H9 (cell line): ENCODE data around the gene TMCC3. TPM values are rescaled to one million over a fixed set of nuclear protein-coding genes. Genes with fewer than 3 reads are reported as not detected.

Experiments
- DNase-seq: peaks from one replicate; pipeline ENCODE4 v3.0.0-alpha.2; 2017
- H2AFZ ChIP-seq: one replicate; pipeline ENCODE4 v1.6.1; 2013; ENCODE audit warnings: mild to moderate bottlenecking, low read length, control low read depth, moderate library complexity
- H2AK5ac ChIP-seq: 2 replicates; pipeline ENCODE4 v1.6.1; 2013; ENCODE audit warnings: low read length, control low read depth, mixed read lengths; ENCODE audit not compliant: insufficient read length
- H2BK120ac ChIP-seq: one replicate; pipeline ENCODE4 v1.6.1; 2013; ENCODE audit warnings: low read depth, mild to moderate bottlenecking, low read length, control low read depth, inconsistent platforms; ENCODE audit not compliant: poor library complexity, severe bottlenecking
- H2BK12ac ChIP-seq: 2 replicates; pipeline ENCODE4 v1.6.1; 2013; ENCODE audit warnings: low read length, control low read depth, mixed read lengths, low read depth; ENCODE audit not compliant: insufficient read length
- H2BK15ac ChIP-seq: 2 replicates; pipeline ENCODE4 v1.6.1; 2013; ENCODE audit warnings: low read depth, low read length, control low read depth
- H2BK20ac ChIP-seq: one replicate; pipeline ENCODE4 v1.6.1; 2013; ENCODE audit warnings: low read depth, mild to moderate bottlenecking, low read length, control low read depth, inconsistent platforms; ENCODE audit not compliant: poor library complexity, severe bottlenecking
- H2BK5ac ChIP-seq: 2 replicates; pipeline ENCODE4 v1.6.1; 2013; ENCODE audit warnings: low read length, control low read depth, mixed read lengths; ENCODE audit not compliant: insufficient read length
- H3K14ac ChIP-seq: 2 replicates; pipeline ENCODE4 v1.6.1; 2013; ENCODE audit warnings: low read length, control low read depth; ENCODE audit not compliant: insufficient read depth
- H3K18ac ChIP-seq: 2 replicates; pipeline ENCODE4 v1.6.1; 2013; ENCODE audit warnings: low read depth, mild to moderate bottlenecking, mixed read lengths, low read length, control low read depth; ENCODE audit not compliant: insufficient read length
- H3K23ac ChIP-seq: 2 replicates; pipeline ENCODE4 v1.6.1; 2013; ENCODE audit warnings: low read length, control low read depth, mixed read lengths, low read depth; ENCODE audit not compliant: insufficient read length
- H3K23me2 ChIP-seq: 2 replicates; pipeline ENCODE4 v1.6.1; 2013; ENCODE audit warnings: low read depth, mild to moderate bottlenecking, mixed read lengths, low read length, control low read depth; ENCODE audit not compliant: insufficient read length, poor library complexity, severe bottlenecking
- H3K27ac ChIP-seq: 2 replicates; pipeline ENCODE4 v1.5.1; 2013; ENCODE audit warnings: low read length, control low read depth, mixed read lengths, low read depth; ENCODE audit not compliant: insufficient read length
- H3K27me3 ChIP-seq: 2 replicates; pipeline ENCODE4 v1.6.1; 2013; ENCODE audit warnings: low read length, control low read depth, inconsistent platforms; ENCODE audit not compliant: insufficient read depth
- H3K4ac ChIP-seq: 2 replicates; pipeline ENCODE4 v1.6.1; 2013; ENCODE audit warnings: low read depth, mild to moderate bottlenecking, control low read depth, inconsistent platforms, low read length, moderate library complexity
- H3K4me1 ChIP-seq: 2 replicates; pipeline ENCODE4 v1.6.1; 2013; ENCODE audit warnings: low read length, control low read depth, inconsistent platforms; ENCODE audit not compliant: insufficient read depth
- H3K4me2 ChIP-seq: 2 replicates; pipeline ENCODE4 v1.6.1; 2013; ENCODE audit warnings: low read length, control low read depth, mixed read lengths; ENCODE audit not compliant: insufficient read length, insufficient read depth
- H3K56ac ChIP-seq: 2 replicates; pipeline ENCODE4 v1.6.1; 2013; ENCODE audit warnings: low read depth, mild to moderate bottlenecking, mixed read lengths, low read length, control low read depth; ENCODE audit not compliant: insufficient read length
- H3K79me1 ChIP-seq: 2 replicates; pipeline ENCODE4 v1.6.1; 2013; ENCODE audit warnings: low read depth, mild to moderate bottlenecking, moderate library complexity, low read length, control low read depth, inconsistent platforms; ENCODE audit not compliant: insufficient read depth, poor library complexity, severe bottlenecking
- H3K79me2 ChIP-seq: 2 replicates; pipeline ENCODE4 v1.6.1; 2013; ENCODE audit warnings: low read length, control low read depth, inconsistent platforms; ENCODE audit not compliant: insufficient read depth
- H3K9ac ChIP-seq: 2 replicates; pipeline ENCODE4 v1.6.1; 2013; ENCODE audit warnings: low read length, control low read depth, mixed read lengths; ENCODE audit not compliant: insufficient read length; ENCODE audit errors: extremely low read depth
- H3K9me3 ChIP-seq: one replicate; pipeline ENCODE4 v1.6.1; 2013; ENCODE audit warnings: low read depth, low read length, inconsistent platforms; ENCODE audit not compliant: control insufficient read depth
- H3T11ph ChIP-seq: one replicate; pipeline ENCODE4 v1.6.1; 2013; ENCODE audit warnings: mild to moderate bottlenecking, low read length, control low read depth, inconsistent platforms
- H4K20me1 ChIP-seq: one replicate; pipeline ENCODE4 v1.6.1; 2013; ENCODE audit not compliant: control insufficient read depth, insufficient read length, insufficient read depth
- H4K5ac ChIP-seq: 2 replicates; pipeline ENCODE4 v1.6.1; 2013; ENCODE audit warnings: low read depth, mild to moderate bottlenecking, mixed read lengths, low read length, control low read depth; ENCODE audit not compliant: insufficient read length
- H4K8ac ChIP-seq: replicated peaks from 2 replicates; pipeline ENCODE4 v1.6.1; 2013; ENCODE audit warnings: low read length, control low read depth, mixed read lengths, low read depth; ENCODE audit not compliant: insufficient read length
- H4K91ac ChIP-seq: 2 replicates; pipeline ENCODE4 v1.6.1; 2013; ENCODE audit warnings: low read depth, mild to moderate bottlenecking, moderate library complexity, mixed read lengths, low read length, control low read depth; ENCODE audit not compliant: insufficient read length
- H3K27ac Mint-ChIP-seq, 3 experiments: 2 replicates in 2 of 3; 3 replicates in 1 of 3; pipeline ENCODE4 v1.8.0; 2020 to 2021; ENCODE audit warnings: mixed read lengths in 3 of 3, mild to moderate bottlenecking in 1 of 3, moderate library complexity in 1 of 3
- H3K27me3 Mint-ChIP-seq: 2 replicates; pipeline ENCODE4 v1.8.0; 2021; ENCODE audit warnings: low read depth, mild to moderate bottlenecking, moderate library complexity, mixed read lengths
- H3K36me3 Mint-ChIP-seq, 3 experiments: 2 replicates in 2 of 3; 3 replicates in 1 of 3; pipeline ENCODE4 v1.8.0; 2020 to 2021; ENCODE audit warnings: low read depth in 3 of 3, mixed read lengths in 3 of 3; ENCODE audit not compliant: insufficient read depth in 1 of 3
- H3K4me1 Mint-ChIP-seq, 2 experiments: 2 replicates each; pipeline ENCODE4 v1.8.0; 2020; ENCODE audit warnings: mixed read lengths in 2 of 2
- H3K4me3 Mint-ChIP-seq, 2 experiments: 2 replicates in 1 of 2; 3 replicates in 1 of 2; pipeline ENCODE4 v1.8.0; 2020 to 2021; ENCODE audit warnings: mild to moderate bottlenecking in 2 of 2, mixed read lengths in 2 of 2, moderate library complexity in 1 of 2
- H3K9me3 Mint-ChIP-seq, 2 experiments: 2 replicates in 1 of 2; 3 replicates in 1 of 2; pipeline ENCODE4 v1.8.0; 2020; ENCODE audit warnings: mild to moderate bottlenecking in 2 of 2, mixed read lengths in 2 of 2, moderate library complexity in 1 of 2
- CTCF ChIP-seq: fragments of 200-600 bp; sonication (generic); conservative IDR thresholded peaks from 3 replicates; pipeline ENCODE4 v1.8.0; 2021; ENCODE audit warnings: antibody characterized with exemption, mild to moderate bottlenecking
- WGBS: extraction: QIAGEN DNeasy Blood & Tissue Kit; methylation state at CpG from one replicate; pipeline ENCODE4 v1.1.7; 2013; ENCODE audit warnings: missing lambda C conversion rate, low lambda C conversion rate, mixed read lengths; ENCODE audit not compliant: insufficient read length; ENCODE audit errors: extremely low coverage; 5-methylcytosine and 5-hydroxymethylcytosine counted together
- total RNA-seq: library from RNA; stranded (reverse); gene quantifications from 2 replicates; pipeline ENCODE4 v1.2.1, GENCODE V29; 2021

Gene TMCC3
- total RNA-seq, 1 experiment from 2014 or later: 0.87 TPM

GRCh38 chr12:94636462-94637085 is 13.8 kb downstream of the TMCC3 start:
- H3K27me3 Mint-ChIP-seq: no peaks in the 10 kb centered on the region; the same call in 1 of the 2 replicates
- no peak overlapping the region for H3K4ac ChIP-seq
- no peak overlapping the region for H3K23ac ChIP-seq
- no peak overlapping the region for H4K8ac ChIP-seq
- H2AFZ ChIP-seq: no peak overlapping the region
- H3K9ac ChIP-seq: no peak overlapping the region
- no peak overlapping the region for H2BK12ac ChIP-seq
- no peak overlapping the region for H3K4me2 ChIP-seq
- H4K20me1 ChIP-seq: no peaks in the 10 kb centered on the region
- H2BK120ac ChIP-seq: no peak overlapping the region
- H3K79me2 ChIP-seq: no peaks in the 10 kb centered on the region
- no peak overlapping the region for H2AK5ac ChIP-seq
- no peak overlapping the region for H3K4me3 Mint-ChIP-seq
- H2BK15ac ChIP-seq: no peak overlapping the region
- H4K91ac ChIP-seq: no peak overlapping the region
- H3K56ac ChIP-seq: no peak overlapping the region
- H3K27me3 ChIP-seq: no peaks in the 10 kb centered on the region
- no peak overlapping the region for H2BK20ac ChIP-seq
- H3K79me1 ChIP-seq: no peaks in the 10 kb centered on the region
- no peaks in the 10 kb centered on the region for H3K9me3 Mint-ChIP-seq
- H3K27ac ChIP-seq: no peak overlapping the region
- TF ChIP-seq CTCF: no peak
- no peak overlapping the region for H2BK5ac ChIP-seq
- H3K14ac ChIP-seq: no peak overlapping the region
- no peak overlapping the region for H4K5ac ChIP-seq
- DNase-seq: no peak
- H3K27ac Mint-ChIP-seq: no peak overlapping the region
- no peaks in the 10 kb centered on the region for H3K4me1 ChIP-seq
- no peaks in the 10 kb centered on the region for H3K23me2 ChIP-seq
- H3K9me3 ChIP-seq: no peaks in the 10 kb centered on the region
- no peaks in the 10 kb centered on the region for H3K4me1 Mint-ChIP-seq
- no peaks in the 10 kb centered on the region for H3K36me3 Mint-ChIP-seq
- no CpG with 5 or more reads among the region's 3 CpGs for WGBS
- H3K18ac ChIP-seq: no peak overlapping the region
- no peak overlapping the region for H3T11ph ChIP-seq
